Activated CD8-positive, alpha-beta T cell treated with anti-CD3 and anti-CD28 coated beads for 36 hours (primary cell): ENCODE measurements around the gene PVRIG. TPM values are rescaled to one million over a fixed set of nuclear protein-coding genes. Genes with fewer than 3 reads are reported as not detected.
"Not testable (repeated sequence)": the region's sequence is repeated elsewhere in the genome, so short reads cannot be mapped to it uniquely, and the experiment has no call there.

ENCODE experiments used
- ATAC-seq: fragments of 200-7000 bp; cut with Tn5 transposase; one replicate; pipeline ENCODE4 v1.10.0; 2021; ENCODE audit warnings: mild to moderate bottlenecking, moderate library complexity
- CTCF ChIA-PET: fragments of 350-600 bp; sonication (Branson Sonifier 250); formaldehyde crosslinking; loops from one replicate; lab custom pipeline; 2021; ENCODE audit warnings: antibody characterized with exemption; lab: Charles Lee
- POLR2A ChIA-PET: fragments of 350-600 bp; sonication (Branson Sonifier 250); formaldehyde crosslinking; loops from one replicate; lab custom pipeline; 2021; ENCODE audit warnings: antibody characterized with exemption; lab: Charles Lee
- DNase-seq: peaks from one replicate; pipeline ENCODE4 v3.0.0-alpha.2; 2020
- H3K27ac Mint-ChIP-seq: one replicate; pipeline ENCODE4 v1.8.0; 2021; ENCODE audit warnings: mild to moderate bottlenecking, mixed read lengths
- H3K27me3 Mint-ChIP-seq: one replicate; pipeline ENCODE4 v1.8.0; 2021; ENCODE audit warnings: mixed read lengths
- H3K36me3 Mint-ChIP-seq: one replicate; pipeline ENCODE4 v1.8.0; 2021; ENCODE audit warnings: low read depth, mixed read lengths
- H3K4me1 Mint-ChIP-seq: one replicate; pipeline ENCODE4 v1.8.0; 2021; ENCODE audit warnings: low read depth, mixed read lengths
- H3K4me3 Mint-ChIP-seq: one replicate; pipeline ENCODE4 v1.8.0; 2021; ENCODE audit warnings: mild to moderate bottlenecking, moderate library complexity, mixed read lengths
- H3K9me3 Mint-ChIP-seq: one replicate; pipeline ENCODE4 v1.8.0; 2021; ENCODE audit warnings: mixed read lengths
- CTCF ChIP-seq: fragments of 200-600 bp; IDR thresholded peaks from one replicate; pipeline ENCODE4 v1.8.0; 2022; ENCODE audit warnings: antibody characterized with exemption, mild to moderate bottlenecking
- intact Hi-C: fragments of 100-400 bp; cut with micrococcal nuclease; formaldehyde crosslinking; loops from one replicate; pipeline ENCODE4 v1.10.0; 2022
- total RNA-seq, 2 experiments: library from RNA; stranded (reverse); gene quantifications; one replicate each; pipeline ENCODE4 v1.2.3, GENCODE V29; 2021

PVRIG gene
- total RNA-seq, 2 experiments from 2014 or later = 29.8 to 30.2 TPM

GRCh38 chr7:100221231-100221718 lies 1.5 kb downstream of the PVRIG start:
- Mint-ChIP-seq H3K27ac (peak overlapping the region; percentile 99), H3K9me3 (no peaks in the 10 kb centered on the region), H3K4me1 (peaks cover 49% of the 10 kb centered on the region), H3K36me3 (peaks cover 71% of the 10 kb centered on the region), H3K4me3 (peak overlapping the region; percentile 97), H3K27me3 (no peaks in the 10 kb centered on the region)
- ATAC-seq = peak; percentile 54
- peak; percentile 81 for DNase-seq
- ChIA-PET CTCF (interaction anchor here (0.5 to 2.2 kb wide), 6 partner anchors 32 to 186 kb away, joined by 3 to 9 read pairs (median 6); no protein-coding TSS in a partner anchor), POLR2A (interaction anchor here (0.8 to 3.4 kb wide), 11 partner anchors 10 to 208 kb away, joined by 3 to 28 read pairs (median 4); partner anchors contain the start of genes LAMTOR4, MBLAC1 and MEPCE)
- TF ChIP-seq CTCF = no peak
- intact Hi-C loops = no loop called here

GRCh38 chr7:100221767-100222444 lies 2.2 kb downstream of the PVRIG start:
- H3K4me1 Mint-ChIP-seq = peaks cover 45% of the 10 kb centered on the region
- ATAC-seq (no peak), DNase-seq (peak; percentile 39)
- peaks cover 71% of the 10 kb centered on the region for H3K36me3 Mint-ChIP-seq
- intact Hi-C loops = no loop called here
- ChIA-PET CTCF (interaction anchor here (1.0 to 2.1 kb wide), 6 partner anchors 32 to 186 kb away, joined by 3 to 9 read pairs (median 5); no protein-coding TSS in a partner anchor), POLR2A (interaction anchor here (0.8 to 3.4 kb wide), 9 partner anchors 9 to 207 kb away, joined by 3 to 28 read pairs (median 4); partner anchors contain the start of genes LAMTOR4 and MEPCE)
- no peaks in the 10 kb centered on the region for H3K27me3 Mint-ChIP-seq
- no peak for TF ChIP-seq CTCF
- peak overlapping the region; percentile 97 for H3K4me3 Mint-ChIP-seq
- H3K9me3 Mint-ChIP-seq = no peaks in the 10 kb centered on the region
- peak overlapping the region; percentile 99 for H3K27ac Mint-ChIP-seq

- POLR2A ChIA-PET = interaction anchor here (1.0 to 3.4 kb wide), 3 partner anchors 13 to 74 kb away, joined by 3 to 28 read pairs (median 4); partner anchors contain the start of gene LAMTOR4
- no peak for DNase-seq
- CTCF ChIA-PET = interaction anchor here (1.0 to 2.1 kb wide), 5 partner anchors 41 to 185 kb away, joined by 3 to 8 read pairs (median 4); no protein-coding TSS in a partner anchor
- no peak for ATAC-seq
- Mint-ChIP-seq H3K9me3 (no peaks in the 10 kb centered on the region), H3K4me1 (peaks cover 42% of the 10 kb centered on the region), H3K4me3 (peak overlapping the region; percentile 97), H3K36me3 (peaks cover 71% of the 10 kb centered on the region), H3K27ac (peak overlapping the region; percentile 99), H3K27me3 (no peaks in the 10 kb centered on the region)
- intact Hi-C loops = no loop called here
- TF ChIP-seq CTCF = no peak
Measured at GRCh38 chr7:100222445-100223132, 2.8 kb downstream of the PVRIG start.

- peak overlapping the region; percentile 99 for H3K27ac Mint-ChIP-seq
- ATAC-seq, H3K27me3 Mint-ChIP-seq, H3K9me3 Mint-ChIP-seq, POLR2A ChIA-PET, intact Hi-C loops: not testable (repeated sequence)
- peak overlapping the region; percentile 97 for H3K4me3 Mint-ChIP-seq
- DNase-seq = peak; percentile 30
- peaks cover 40% of the 10 kb centered on the region for H3K4me1 Mint-ChIP-seq
- peaks cover 74% of the 10 kb centered on the region for H3K36me3 Mint-ChIP-seq
- CTCF ChIA-PET = interaction anchor here (2.1 kb wide), 1 partner anchor 90 kb away, joined by 8 read pairs; no protein-coding TSS in a partner anchor
Measured at GRCh38 chr7:100223376-100223927, 3.7 kb downstream of the PVRIG start.

GRCh38 chr7:100224891-100225290 lies 5.1 kb downstream of the PVRIG start:
- POLR2A ChIA-PET, intact Hi-C loops, H3K9me3 Mint-ChIP-seq, H3K27me3 Mint-ChIP-seq, ATAC-seq, DNase-seq: not testable (repeated sequence)
- CTCF ChIA-PET = interaction anchor here (1.6 kb wide), 1 partner anchor 92 kb away, joined by 5 read pairs; no protein-coding TSS in a partner anchor
- Mint-ChIP-seq H3K4me1 (peaks cover 31% of the 10 kb centered on the region), H3K27ac (peak overlapping the region; percentile 99), H3K36me3 (peaks cover 64% of the 10 kb centered on the region), H3K4me3 (peak overlapping the region; percentile 97)

GRCh38 chr7:100234660-100235317 lies 15.0 kb downstream of the PVRIG start:
- CTCF ChIA-PET = interaction anchor here (1.2 kb wide), 1 partner anchor 104 kb away, joined by 3 read pairs; no protein-coding TSS in a partner anchor
- Mint-ChIP-seq H3K4me1 (peaks cover 38% of the 10 kb centered on the region), H3K36me3 (peaks cover 38% of the 10 kb centered on the region), H3K27ac (peak overlapping the region; percentile 81)
- intact Hi-C loops, H3K4me3 Mint-ChIP-seq, H3K9me3 Mint-ChIP-seq, H3K27me3 Mint-ChIP-seq, POLR2A ChIA-PET: not testable (repeated sequence)
- DNase-seq (peak; percentile 93), ATAC-seq (peak; percentile 68)

- H3K27ac Mint-ChIP-seq, POLR2A ChIA-PET, H3K9me3 Mint-ChIP-seq, H3K36me3 Mint-ChIP-seq, CTCF ChIA-PET, ATAC-seq, H3K4me3 Mint-ChIP-seq, H3K27me3 Mint-ChIP-seq, intact Hi-C loops: not testable (repeated sequence)
- DNase-seq = peak; percentile 41
- peaks cover 36% of the 10 kb centered on the region for H3K4me1 Mint-ChIP-seq
Measured at GRCh38 chr7:100239975-100240374, 20.2 kb downstream of the PVRIG start.

- H3K4me1 Mint-ChIP-seq = peaks cover 35% of the 10 kb centered on the region
- peak overlapping the region; percentile 0 for H3K4me3 Mint-ChIP-seq
- DNase-seq (peak; percentile 92), ATAC-seq (peak; percentile 91)
- H3K36me3 Mint-ChIP-seq, CTCF ChIA-PET, H3K27me3 Mint-ChIP-seq, intact Hi-C loops, H3K9me3 Mint-ChIP-seq: not testable (repeated sequence)
- H3K27ac Mint-ChIP-seq = peak overlapping the region; percentile 74
- POLR2A ChIA-PET = interaction anchor here (0.6 to 0.7 kb wide), 2 partner anchors 141 to 153 kb away, joined by 3 read pairs; no protein-coding TSS in a partner anchor
Measured at GRCh38 chr7:100243385-100243784, 23.6 kb downstream of the PVRIG start.
